HG03571 (cell line): ENCODE results near the gene LTBP4.
A peak's percentile ranks its signal among the peaks of the same experiment; 100 is the strongest.
"Not testable (repeated sequence)": the region's sequence is repeated elsewhere in the genome, so short reads cannot be mapped to it uniquely, and the experiment has no call there.

Experiments
- ATAC-seq: cut with Tn5 transposase; IDR thresholded peaks from one replicate; pipeline ENCODE4 v1.9.1; 2021; ENCODE audit not compliant: unreplicated experiment

LTBP4 gene, protein sequence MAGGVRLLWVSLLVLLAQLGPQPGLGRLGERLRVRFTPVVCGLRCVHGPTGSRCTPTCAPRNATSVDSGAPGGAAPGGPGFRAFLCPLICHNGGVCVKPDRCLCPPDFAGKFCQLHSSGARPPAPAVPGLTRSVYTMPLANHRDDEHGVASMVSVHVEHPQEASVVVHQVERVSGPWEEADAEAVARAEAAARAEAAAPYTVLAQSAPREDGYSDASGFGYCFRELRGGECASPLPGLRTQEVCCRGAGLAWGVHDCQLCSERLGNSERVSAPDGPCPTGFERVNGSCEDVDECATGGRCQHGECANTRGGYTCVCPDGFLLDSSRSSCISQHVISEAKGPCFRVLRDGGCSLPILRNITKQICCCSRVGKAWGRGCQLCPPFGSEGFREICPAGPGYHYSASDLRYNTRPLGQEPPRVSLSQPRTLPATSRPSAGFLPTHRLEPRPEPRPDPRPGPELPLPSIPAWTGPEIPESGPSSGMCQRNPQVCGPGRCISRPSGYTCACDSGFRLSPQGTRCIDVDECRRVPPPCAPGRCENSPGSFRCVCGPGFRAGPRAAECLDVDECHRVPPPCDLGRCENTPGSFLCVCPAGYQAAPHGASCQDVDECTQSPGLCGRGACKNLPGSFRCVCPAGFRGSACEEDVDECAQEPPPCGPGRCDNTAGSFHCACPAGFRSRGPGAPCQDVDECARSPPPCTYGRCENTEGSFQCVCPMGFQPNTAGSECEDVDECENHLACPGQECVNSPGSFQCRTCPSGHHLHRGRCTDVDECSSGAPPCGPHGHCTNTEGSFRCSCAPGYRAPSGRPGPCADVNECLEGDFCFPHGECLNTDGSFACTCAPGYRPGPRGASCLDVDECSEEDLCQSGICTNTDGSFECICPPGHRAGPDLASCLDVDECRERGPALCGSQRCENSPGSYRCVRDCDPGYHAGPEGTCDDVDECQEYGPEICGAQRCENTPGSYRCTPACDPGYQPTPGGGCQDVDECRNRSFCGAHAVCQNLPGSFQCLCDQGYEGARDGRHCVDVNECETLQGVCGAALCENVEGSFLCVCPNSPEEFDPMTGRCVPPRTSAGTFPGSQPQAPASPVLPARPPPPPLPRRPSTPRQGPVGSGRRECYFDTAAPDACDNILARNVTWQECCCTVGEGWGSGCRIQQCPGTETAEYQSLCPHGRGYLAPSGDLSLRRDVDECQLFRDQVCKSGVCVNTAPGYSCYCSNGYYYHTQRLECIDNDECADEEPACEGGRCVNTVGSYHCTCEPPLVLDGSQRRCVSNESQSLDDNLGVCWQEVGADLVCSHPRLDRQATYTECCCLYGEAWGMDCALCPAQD (N-terminal part only)

DNA sequence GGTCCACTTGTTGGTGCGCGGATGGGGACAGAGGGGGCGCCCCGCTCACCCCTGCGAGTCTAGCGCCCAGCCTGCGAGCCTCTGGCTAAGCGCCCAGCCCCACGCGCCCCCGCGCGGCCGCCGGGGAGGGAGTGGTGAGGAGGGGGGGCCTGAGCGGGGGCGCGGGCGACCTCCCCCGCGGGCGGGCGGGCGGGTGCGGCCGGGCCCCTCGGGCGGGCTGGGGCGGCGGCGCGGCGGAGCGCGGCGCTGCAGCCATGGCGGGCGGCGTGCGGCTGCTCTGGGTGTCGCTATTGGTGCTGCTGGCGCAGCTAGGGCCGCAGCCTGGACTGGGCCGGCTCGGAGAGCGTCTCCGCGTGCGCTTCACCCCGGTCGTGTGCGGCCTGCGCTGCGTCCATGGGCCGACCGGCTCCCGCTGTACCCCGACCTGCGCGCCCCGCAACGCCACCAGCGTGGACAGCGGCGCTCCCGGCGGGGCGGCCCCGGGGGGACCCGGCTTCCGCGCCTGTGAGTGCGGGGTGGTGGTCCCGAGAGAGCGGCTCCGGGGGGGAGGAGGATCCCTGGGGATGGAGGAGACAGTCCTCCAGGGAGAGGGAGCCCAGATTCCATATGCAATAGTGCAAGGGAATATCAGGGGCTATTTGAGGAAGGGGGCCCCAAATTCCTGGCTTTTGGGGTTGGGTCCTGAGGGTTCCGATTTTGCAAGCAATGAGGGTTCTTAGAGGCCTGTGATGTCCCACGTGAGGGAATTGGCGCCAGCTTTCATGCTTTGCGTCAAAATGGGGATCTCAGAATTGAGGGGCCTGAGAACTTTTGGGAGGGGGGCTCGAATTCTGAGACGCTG is at the start of gene LTBP4:
Gene LTBP4 (plus strand): TSS at position 236 of the 841 bp plus-strand sequence. CDS start 19 bp downstream, at position 255.
- no peak for ATAC-seq

DNA sequence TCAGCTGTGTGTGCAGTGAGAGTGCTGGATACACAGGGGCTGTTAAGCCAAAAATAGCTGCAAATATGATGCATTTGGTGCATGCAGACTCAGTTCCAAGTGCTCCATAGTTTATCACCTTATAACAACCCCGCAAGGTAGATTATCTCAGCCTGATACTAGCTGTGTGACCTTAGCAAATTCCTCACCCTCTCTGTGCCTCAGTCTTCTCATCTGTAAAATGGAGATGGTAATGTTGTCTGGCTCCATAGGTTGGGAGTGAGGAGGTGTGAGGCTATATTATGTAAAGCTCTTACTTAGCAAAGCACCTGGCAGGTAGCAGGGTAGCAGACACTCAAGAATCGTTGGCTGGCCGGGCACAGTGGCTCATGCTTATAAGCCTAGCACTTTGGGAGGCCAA is 48.3 kb upstream of the LTBP4 start:
- ATAC-seq: no peak

DNA sequence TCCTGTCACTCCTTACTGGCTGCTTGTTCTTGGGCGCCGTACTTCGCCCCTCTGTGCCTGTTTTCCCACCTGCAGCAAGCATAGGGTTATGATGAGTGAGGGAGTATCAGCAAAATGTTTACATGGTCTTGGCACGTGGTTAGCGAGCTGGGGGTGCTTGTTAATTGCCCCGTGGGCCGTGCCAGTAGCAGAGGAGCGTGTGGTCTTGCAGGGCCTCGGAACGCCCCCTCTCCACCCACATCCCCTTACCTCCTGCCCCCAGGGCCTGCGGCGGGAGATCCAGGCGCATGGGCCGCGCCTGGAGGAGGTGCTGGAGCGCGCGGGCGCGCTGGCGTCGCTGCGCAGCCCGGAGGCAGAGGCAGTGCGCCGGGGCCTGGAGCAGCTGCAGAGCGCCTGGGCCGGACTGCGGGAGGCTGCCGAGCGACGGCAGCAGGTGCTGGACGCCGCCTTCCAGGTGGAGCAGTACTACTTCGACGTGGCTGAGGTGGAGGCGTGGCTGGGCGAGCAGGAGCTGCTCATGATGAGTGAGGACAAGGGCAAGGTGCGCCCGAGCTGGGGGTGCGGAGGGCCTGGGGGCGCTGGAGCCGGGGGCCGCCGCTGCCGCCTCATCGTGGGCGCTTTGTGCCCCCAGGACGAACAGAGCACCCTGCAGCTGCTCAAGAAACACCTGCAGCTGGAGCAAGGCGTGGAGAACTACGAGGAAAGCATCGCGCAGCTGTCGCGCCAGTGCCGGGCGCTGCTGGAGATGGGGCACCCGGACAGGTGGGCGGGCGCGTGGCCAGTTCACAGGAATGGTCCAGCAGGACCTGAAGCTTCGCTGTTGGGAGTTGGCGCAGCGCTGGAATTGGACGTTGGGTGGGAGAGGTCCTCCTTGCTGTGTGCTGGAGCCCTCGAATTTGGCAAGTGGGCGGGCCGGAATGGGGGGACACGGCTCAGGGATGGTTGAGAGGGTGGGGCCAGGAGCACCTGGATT is 47.0 kb upstream of the LTBP4 start:
- no peak for ATAC-seq

- no peak for ATAC-seq
Measured at GRCh38 chr19:40555978-40556689, 45.0 kb upstream of the LTBP4 start.

DNA sequence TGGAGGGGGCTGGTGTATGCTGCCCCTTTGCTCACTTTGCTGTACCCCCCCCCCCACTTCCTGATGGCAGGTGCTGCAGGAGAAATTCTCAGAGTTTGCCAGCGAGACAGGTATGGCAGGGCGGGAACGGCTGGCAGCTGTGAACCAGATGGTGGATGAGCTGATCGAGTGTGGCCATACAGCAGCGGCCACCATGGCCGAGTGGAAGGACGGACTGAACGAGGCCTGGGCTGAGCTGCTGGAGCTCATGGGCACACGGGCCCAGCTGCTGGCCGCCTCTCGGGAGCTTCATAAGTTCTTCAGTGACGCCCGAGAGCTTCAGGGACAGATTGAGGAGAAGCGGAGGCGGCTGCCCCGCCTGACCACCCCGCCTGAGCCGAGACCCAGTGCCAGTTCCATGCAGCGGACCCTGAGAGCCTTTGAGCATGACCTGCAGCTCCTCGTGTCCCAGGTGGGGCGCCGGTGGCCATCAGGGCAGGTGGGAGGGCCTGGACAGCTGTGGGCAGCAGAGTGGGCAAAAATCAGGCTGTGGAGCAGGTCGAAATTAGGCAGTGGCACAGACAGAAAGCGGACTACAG is 44.1 kb upstream of the LTBP4 start:
- no peak for ATAC-seq

DNA sequence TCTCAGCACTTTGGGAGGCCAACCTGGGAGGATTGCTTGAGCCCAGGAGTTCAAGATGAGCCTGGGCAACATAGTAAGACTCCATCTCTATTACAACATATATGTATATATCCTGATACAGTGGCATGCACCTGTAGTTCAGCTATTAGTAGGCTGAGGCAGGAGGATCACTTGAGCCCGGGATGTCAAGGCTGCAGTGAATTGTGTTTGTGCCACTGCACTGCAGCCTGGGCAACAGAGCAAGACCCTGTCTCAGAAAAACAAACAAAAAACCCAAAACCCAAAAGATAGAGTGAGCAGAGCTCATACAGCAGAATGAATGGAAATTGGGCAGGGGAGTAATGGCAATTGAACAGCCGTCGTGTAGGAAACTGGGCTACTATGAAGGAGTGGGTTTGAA is 41.8 kb upstream of the LTBP4 start:
- no peak for ATAC-seq

DNA sequence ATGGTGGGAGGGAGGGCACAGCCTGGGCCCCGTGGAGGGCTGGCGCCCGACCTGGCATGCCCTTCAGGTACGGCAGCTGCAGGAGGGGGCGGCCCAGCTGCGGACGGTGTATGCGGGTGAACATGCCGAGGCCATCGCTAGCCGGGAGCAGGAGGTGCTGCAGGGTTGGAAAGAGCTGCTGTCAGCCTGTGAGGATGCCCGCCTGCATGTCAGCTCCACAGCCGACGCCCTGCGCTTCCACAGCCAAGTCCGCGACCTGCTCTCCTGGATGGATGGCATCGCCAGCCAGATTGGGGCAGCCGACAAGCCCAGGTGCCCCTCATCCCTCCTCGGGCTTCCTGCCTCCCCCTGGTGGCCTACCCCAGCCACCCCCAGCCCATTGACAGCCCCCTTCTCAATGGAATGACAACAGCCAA is 41.1 kb upstream of the LTBP4 start:
- no peak for ATAC-seq

DNA sequence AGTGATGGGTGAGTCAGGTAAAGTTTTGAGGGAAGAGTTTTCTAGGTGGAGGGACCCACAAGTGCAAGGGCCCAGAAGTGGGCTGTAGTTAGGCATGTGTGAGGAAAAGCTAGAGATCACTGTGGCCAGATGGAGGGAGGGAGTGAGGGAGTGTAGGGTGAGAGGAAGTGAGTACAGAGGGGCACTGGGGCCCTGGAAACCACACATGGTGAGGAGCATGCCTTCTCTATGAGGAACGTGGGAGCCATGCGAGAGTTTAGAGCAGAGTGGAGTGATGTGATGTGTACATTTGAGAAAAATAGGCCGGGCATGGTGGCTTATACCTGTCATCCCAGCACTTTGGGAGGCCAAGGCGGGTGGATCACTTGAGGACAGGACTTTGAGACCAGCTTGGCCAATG is 39.2 kb upstream of the LTBP4 start:
- ATAC-seq: no peak

DNA sequence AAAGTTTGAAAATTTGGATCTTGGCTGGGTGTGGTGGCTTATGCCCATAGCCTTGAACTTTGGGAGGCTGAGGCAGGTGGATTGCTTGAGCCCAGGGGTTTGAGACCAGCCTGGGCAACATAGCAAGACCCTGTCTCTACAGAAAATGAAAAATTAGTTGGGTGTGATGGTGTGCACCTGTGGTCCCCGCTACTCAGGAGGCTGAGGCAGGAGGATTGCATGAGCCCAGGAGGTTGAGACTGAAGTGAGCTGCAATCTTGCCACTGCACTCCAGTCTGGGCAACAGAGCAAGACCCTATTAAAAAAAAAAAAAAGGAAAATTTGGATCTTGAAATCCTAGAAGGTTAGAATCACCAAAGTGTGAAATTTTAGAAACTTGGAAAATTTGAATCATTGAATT is 36.6 kb upstream of the LTBP4 start:
- not testable (repeated sequence) for ATAC-seq

- ATAC-seq: no peak
Measured at GRCh38 chr19:40565355-40565754, 35.8 kb upstream of the LTBP4 start.

DNA sequence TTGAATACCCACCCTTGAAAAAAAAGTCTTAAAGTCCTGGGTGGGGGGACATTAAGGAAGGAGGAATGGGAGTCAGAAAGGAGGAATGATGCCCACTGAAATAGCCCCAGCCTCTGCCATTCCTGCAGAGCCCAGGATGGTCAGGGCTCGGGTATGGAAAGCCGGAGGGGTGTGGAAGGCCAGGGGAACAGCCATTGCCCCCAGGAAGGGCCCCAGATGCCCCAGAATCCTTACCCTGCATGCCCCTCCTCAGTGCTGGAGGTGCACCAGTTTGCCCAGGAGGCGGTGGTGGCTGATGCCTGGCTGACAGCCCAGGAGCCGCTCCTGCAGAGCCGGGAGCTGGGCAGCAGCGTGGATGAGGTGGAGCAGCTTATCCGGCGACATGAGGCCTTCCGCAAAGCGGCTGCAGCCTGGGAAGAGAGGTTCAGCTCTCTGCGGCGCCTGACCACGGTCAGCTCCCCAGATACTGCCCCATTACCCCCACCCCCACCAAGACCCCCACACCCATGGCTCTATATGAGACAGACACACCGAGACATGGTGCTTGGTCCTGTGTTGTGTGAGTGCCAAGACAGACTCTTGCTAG is 35.2 kb upstream of the LTBP4 start:
- no peak for ATAC-seq

DNA sequence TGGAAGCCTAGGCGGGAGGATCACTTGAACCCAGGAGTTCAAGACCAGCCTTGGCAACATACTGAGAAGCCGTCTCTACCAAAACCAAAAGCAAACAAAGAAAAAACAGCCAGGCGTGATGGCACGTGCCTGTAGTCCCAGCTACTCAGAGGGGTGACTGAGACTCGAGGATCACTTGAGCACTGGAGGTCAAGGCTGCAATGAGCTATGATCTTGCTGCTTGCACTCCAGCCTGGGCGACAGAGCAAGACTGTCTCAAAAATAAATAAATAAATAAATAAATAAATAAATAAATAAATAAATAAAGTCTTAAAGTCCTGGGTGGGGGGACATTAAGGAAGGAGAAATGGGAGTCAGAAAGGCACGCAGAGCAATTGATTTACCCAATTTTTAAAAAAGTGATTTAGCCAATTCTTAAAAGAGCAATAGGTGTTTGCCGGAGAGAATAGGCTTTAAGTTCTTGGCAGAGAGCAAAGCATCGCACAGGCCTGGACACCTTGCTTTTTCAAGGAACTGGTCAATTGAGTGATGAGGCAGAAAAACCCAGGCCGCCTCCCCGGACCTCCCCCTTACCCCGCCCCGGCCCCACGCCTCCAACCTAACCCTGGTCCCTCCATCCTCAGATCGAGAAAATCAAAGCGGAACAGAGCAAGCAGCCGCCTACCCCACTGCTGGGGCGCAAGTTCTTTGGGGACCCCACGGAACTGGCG is 34.0 kb upstream of the LTBP4 start:
- ATAC-seq: no peak

GRCh38 chr19:40567750-40568494 is 33.2 kb upstream of the LTBP4 start:
- ATAC-seq: no peak

- peak; percentile 73 for ATAC-seq
Measured at GRCh38 chr19:40570313-40571004, 30.7 kb upstream of the LTBP4 start.

- ATAC-seq: no peak
Measured at GRCh38 chr19:40571005-40571318, 30.2 kb upstream of the LTBP4 start.
